Small intestine (tissue), 7 donors: Measurements from ENCODE around the gene NANOS2. TPM values are rescaled to one million over a fixed set of nuclear protein-coding genes. Genes with fewer than 3 reads are reported as not detected.

Experiments
- DNase-seq, 2 donors: peaks; one replicate each; pipeline versions ENCODE4 v3.0.0 to v3.0.0-alpha.2; 2013
- FAIRE-seq: peaks from 2 replicates; lab custom pipeline; 2012; peaks lifted over from hg19 to GRCh38; lab: Jason Lieb, UNC
- H3K27ac ChIP-seq, 3 donors: one replicate each; pipeline ENCODE4 v1.5.1; 2013; ENCODE audit warnings: low read length in 2 of 3, mild to moderate bottlenecking in 2 of 3, control low read depth in 1 of 3, inconsistent platforms in 1 of 3, low read depth in 1 of 3, moderate library complexity in 1 of 3
- H3K27me3 ChIP-seq, 3 donors: one replicate each; pipeline ENCODE4 v1.6.1; 2013; ENCODE audit warnings: low read length in 3 of 3, inconsistent platforms in 1 of 3; ENCODE audit not compliant: control insufficient read depth in 3 of 3, insufficient read depth in 3 of 3
- H3K36me3 ChIP-seq, 3 donors: one replicate each; pipeline ENCODE4 v1.6.1; 2013; ENCODE audit warnings: low read length in 3 of 3, inconsistent platforms in 1 of 3, low read depth in 1 of 3, mild to moderate bottlenecking in 1 of 3, moderate library complexity in 1 of 3; ENCODE audit not compliant: control insufficient read depth in 3 of 3, insufficient read depth in 2 of 3
- H3K4me1 ChIP-seq, 3 donors: one replicate each; pipeline ENCODE4 v1.6.1; 2013; ENCODE audit warnings: low read length in 2 of 3, inconsistent platforms in 1 of 3, low read depth in 1 of 3, mild to moderate bottlenecking in 1 of 3, moderate library complexity in 1 of 3; ENCODE audit not compliant: control insufficient read depth in 3 of 3, insufficient read depth in 2 of 3
- H3K4me3 ChIP-seq, 3 donors: one replicate each; pipeline ENCODE4 v1.5.1; 2013; ENCODE audit warnings: low read length in 3 of 3, control low read depth in 1 of 3, inconsistent platforms in 1 of 3, low read depth in 1 of 3, mild to moderate bottlenecking in 1 of 3, moderate library complexity in 1 of 3
- H3K9me3 ChIP-seq, 2 donors: one replicate each; pipeline ENCODE4 v1.6.1; 2013; ENCODE audit warnings: low read depth in 1 of 2, low read length in 1 of 2; ENCODE audit not compliant: control insufficient read depth in 2 of 2, insufficient read depth in 1 of 2
- WGBS, 3 donors: extraction: QIAGEN DNeasy Blood & Tissue Kit; methylation state at CpG; one replicate each; pipeline ENCODE4 v1.1.7; 2013; 5-methylcytosine and 5-hydroxymethylcytosine counted together
- polyA plus RNA-seq, 4 donors: library from polyadenylated mRNA; stranded (reverse) in 3 of 4; unstranded in 1 of 4; fragments of 200-250 nt in 3 of 4; fragments of 120-200 nt in 1 of 4; gene quantifications; one replicate each; pipeline versions ENCODE4 v1.2.1 to v1.2.3, GENCODE V29; 2013
- donor health status: healthy with polysubstance abuse.
- donor health status: control.
- donor health status: control.
- donor health status: Bipolar disorder and iron deficiency.
- donor health status: healthy.

NANOS2 gene
- polyA plus RNA-seq, 4 donors = not detected

- peaks cover 0 to 5% (median 2%) of the 10 kb centered on the region in 3 donors for H3K36me3 ChIP-seq
- no peak overlapping the region for H3K4me3 ChIP-seq
- no peak for DNase-seq
- WGBS, 3 donors = 67 to 80% (median 70%) methylated on average over 8 of the region's 8 CpGs
- peak overlapping the region in 1 of 3 donors; percentile 70 for H3K27ac ChIP-seq
- no peak for FAIRE-seq
- peaks cover 2 to 69% (median 6%) of the 10 kb centered on the region in 3 donors for H3K4me1 ChIP-seq
- no peaks in the 10 kb centered on the region for H3K27me3 ChIP-seq
- H3K9me3 ChIP-seq = no peaks in the 10 kb centered on the region
Observed at GRCh38 chr19:45879055-45879454, 35.5 kb downstream of the NANOS2 start.

DNA sequence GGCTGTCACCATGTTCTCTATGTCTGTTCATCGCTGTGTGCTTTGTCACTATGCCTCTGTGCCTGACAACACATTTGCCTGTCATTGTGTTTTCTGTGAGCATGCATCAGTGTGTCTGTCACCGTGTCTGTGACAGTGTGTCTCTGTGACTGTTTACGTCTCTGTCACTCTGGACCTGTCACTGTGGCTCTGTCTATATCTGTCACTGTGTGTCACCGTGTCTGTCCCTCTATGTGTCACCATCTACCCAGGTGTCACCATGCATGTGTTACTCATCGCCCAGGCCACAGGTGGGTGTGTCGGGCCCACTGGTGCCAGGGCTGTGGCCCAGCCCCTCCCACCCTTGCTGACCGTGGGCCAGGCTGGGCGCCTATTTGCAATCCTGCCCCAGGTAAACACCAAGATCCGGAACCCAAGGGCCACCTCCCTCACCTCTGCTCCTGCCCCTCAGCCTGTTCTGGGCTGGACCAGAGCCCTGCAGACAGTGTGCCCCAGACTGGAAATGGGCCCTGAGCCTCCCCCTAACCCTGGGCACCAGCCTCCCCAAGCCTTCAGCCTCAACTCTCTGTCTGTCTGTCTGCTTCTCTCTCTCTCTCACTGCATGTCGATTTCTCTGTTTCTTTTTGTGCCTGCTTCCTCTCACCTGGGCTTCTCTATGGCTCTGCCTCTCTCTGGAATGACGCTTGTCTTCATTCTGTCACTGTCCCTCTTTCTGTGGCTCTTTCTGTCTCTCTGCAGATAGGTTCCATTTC is 36.4 kb downstream of the NANOS2 start:
- no peaks in the 10 kb centered on the region for H3K27me3 ChIP-seq
- no peak overlapping the region for H3K4me3 ChIP-seq
- peak overlapping the region; percentile 56 to 74 (median 70) for H3K27ac ChIP-seq
- peaks cover 0 to 7% (median 2%) of the 10 kb centered on the region in 3 donors for H3K36me3 ChIP-seq
- no peaks in the 10 kb centered on the region for H3K9me3 ChIP-seq
- FAIRE-seq (no peak), DNase-seq (peak; percentile 54 to 84)
- H3K4me1 ChIP-seq = peaks cover 0 to 70% (median 3%) of the 10 kb centered on the region in 3 donors
- WGBS, 3 donors = 24 to 60% (median 38%) methylated on average over 11 of the region's 11 CpGs

DNA sequence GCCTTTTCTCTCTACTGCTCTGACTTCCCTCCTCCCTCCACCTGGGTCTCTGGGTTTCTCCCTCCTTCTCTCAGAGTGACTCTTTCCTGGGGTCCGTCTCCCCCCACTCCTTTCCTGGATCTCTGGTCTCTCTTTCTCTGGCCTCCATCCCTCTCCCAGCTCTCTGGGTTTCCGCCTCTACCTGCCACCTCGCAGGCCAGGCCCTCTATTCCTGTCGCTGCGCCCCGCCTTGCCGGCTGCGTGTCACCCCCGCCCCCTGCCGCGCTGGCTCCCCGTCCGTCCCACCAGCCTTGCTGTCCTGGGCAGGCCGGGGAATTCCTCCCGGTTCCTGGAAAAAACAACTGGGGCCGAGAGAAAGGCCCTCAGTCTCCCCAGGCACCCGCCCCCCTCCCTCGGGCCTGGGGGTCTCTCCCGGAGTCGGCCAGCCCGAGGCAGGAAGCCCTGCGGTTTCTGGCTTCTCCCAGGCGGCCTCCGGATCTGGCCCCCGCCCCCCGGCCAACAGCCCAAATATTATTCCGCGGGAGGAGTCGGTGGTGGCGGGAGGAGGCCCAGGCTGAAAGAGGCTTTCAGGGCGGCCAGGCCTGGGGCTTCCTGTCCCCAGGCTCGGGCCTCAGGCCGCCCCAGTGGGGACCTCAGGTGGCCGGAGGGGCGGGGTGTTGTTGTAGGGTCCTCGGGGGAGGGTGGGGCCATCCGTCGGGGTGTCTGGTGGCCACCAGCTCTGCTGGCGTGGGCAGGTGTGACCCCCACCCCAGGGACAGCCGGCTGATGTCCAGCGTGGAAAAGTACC is 38.0 kb downstream of the NANOS2 start:
- H3K36me3 ChIP-seq = peaks cover 0 to 23% (median 2%) of the 10 kb centered on the region in 3 donors
- DNase-seq (peak; percentile 34 to 78), FAIRE-seq (no peak)
- WGBS, 3 donors = 10 to 13% (median 12%) methylated on average over 37 to 41 of the region's 41 CpGs
- no peaks in the 10 kb centered on the region for H3K9me3 ChIP-seq
- peaks cover 0 to 60% (median 3%) of the 10 kb centered on the region in 3 donors for H3K4me1 ChIP-seq
- H3K4me3 ChIP-seq = peak overlapping the region in 2 of 3 donors; percentile 14 to 31
- H3K27ac ChIP-seq = peak overlapping the region; percentile 52 to 74 (median 70)
- H3K27me3 ChIP-seq = no peaks in the 10 kb centered on the region

DNA sequence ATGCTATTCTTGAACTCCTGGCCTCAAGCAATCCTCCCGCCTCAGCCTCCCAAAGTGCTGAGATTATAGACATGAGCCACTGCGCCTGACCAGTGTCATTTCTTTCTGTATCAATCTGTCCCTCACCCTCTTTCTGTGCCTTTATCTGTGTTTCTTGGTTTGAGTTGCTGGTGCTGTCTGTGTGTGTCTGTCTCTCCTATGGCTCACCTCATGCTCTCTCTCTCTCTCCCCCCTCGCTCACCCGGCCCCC is 38.5 kb downstream of the NANOS2 start:
- Histone ChIP-seq H3K27me3 (no peaks in the 10 kb centered on the region), H3K36me3 (peaks cover 0 to 23% (median 2%) of the 10 kb centered on the region in 3 donors), H3K4me1 (peaks cover 0 to 54% (median 3%) of the 10 kb centered on the region in 3 donors), H3K4me3 (peak overlapping the region in 1 of 3 donors; percentile 31), H3K9me3 (no peaks in the 10 kb centered on the region), H3K27ac (peak overlapping the region; percentile 41 to 70 (median 52))
- FAIRE-seq (no peak), DNase-seq (no peak)
- WGBS, 3 donors = 45 to 51% (median 46%) methylated on average over 4 of the region's 4 CpGs

DNA sequence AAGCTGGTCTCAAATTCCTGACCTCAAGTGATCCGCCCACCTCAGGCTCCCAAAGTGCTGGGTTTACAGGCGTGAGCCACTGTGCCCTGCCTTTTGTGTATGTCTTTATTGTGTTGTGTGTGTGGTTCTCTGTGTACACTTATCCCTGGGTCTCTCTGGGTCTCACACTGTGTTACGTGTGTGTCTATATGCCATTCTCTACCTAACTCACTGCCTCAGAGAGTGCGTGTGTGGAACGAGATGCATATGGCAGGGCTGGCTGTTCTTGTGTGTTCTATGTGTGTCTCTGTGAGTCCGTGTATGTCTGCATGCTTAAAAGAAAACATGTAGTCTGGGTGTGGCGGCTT is 40.0 kb downstream of the NANOS2 start:
- H3K27ac ChIP-seq = no peak overlapping the region
- FAIRE-seq (no peak), DNase-seq (no peak)
- H3K4me1 ChIP-seq = peaks cover 0 to 48% (median 3%) of the 10 kb centered on the region in 3 donors
- no peak overlapping the region for H3K4me3 ChIP-seq
- H3K36me3 ChIP-seq = peaks cover 0 to 28% (median 2%) of the 10 kb centered on the region in 3 donors
- no peaks in the 10 kb centered on the region for H3K9me3 ChIP-seq
- WGBS, 3 donors = 87 to 89% (median 87%) methylated on average over 7 of the region's 7 CpGs
- H3K27me3 ChIP-seq = no peaks in the 10 kb centered on the region

GRCh38 chr19:45873219-45873772 is 41.3 kb downstream of the NANOS2 start:
- DNase-seq (no peak), FAIRE-seq (no peak)
- WGBS, 3 donors = 88 to 89% (median 88%) methylated on average over 7 of the region's 7 CpGs
- no peaks in the 10 kb centered on the region for H3K9me3 ChIP-seq
- H3K27me3 ChIP-seq = no peaks in the 10 kb centered on the region
- no peak overlapping the region for H3K27ac ChIP-seq
- peaks cover 0 to 28% (median 2%) of the 10 kb centered on the region in 3 donors for H3K36me3 ChIP-seq
- peaks cover 0 to 37% (median 3%) of the 10 kb centered on the region in 3 donors for H3K4me1 ChIP-seq
- H3K4me3 ChIP-seq = no peak overlapping the region

DNA sequence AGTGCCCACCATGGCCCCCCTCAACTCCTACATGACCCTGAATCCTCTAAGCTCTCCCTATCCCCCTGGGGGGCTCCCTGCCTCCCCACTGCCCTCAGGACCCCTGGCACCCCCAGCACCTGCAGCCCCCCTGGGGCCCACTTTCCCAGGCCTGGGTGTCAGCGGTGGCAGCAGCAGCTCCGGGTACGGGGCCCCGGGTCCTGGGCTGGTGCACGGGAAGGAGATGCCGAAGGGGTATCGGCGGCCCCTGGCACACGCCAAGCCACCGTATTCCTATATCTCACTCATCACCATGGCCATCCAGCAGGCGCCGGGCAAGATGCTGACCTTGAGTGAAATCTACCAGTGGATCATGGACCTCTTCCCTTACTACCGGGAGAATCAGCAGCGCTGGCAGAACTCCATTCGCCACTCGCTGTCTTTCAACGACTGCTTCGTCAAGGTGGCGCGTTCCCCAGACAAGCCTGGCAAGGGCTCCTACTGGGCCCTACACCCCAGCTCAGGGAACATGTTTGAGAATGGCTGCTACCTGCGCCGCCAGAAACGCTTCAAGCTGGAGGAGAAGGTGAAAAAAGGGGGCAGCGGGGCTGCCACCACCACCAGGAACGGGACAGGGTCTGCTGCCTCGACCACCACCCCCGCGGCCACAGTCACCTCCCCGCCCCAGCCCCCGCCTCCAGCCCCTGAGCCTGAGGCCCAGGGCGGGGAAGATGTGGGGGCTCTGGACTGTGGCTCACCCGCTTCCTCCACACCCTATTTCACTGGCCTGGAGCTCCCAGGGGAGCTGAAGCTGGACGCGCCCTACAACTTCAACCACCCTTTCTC is 42.3 kb downstream of the NANOS2 start:
- no peak for DNase-seq
- Histone ChIP-seq H3K27ac (no peak overlapping the region), H3K36me3 (peaks cover 0 to 35% (median 2%) of the 10 kb centered on the region in 3 donors), H3K4me3 (no peak overlapping the region), H3K27me3 (no peaks in the 10 kb centered on the region), H3K9me3 (no peaks in the 10 kb centered on the region), H3K4me1 (peaks cover 0 to 27% (median 3%) of the 10 kb centered on the region in 3 donors)
- 94% methylated on average over 31 to 34 of the region's 34 CpGs for WGBS, 3 donors
- FAIRE-seq = no peak

- FAIRE-seq (no peak), DNase-seq (no peak)
- H3K4me1 ChIP-seq = peaks cover 0 to 21% (median 0%) of the 10 kb centered on the region in 3 donors
- no peaks in the 10 kb centered on the region for H3K9me3 ChIP-seq
- WGBS, 3 donors = 76 to 80% (median 80%) methylated on average over 5 of the region's 5 CpGs
- H3K4me3 ChIP-seq = no peak overlapping the region
- no peak overlapping the region for H3K27ac ChIP-seq
- peaks cover 0 to 35% (median 0%) of the 10 kb centered on the region in 3 donors for H3K36me3 ChIP-seq
- no peaks in the 10 kb centered on the region for H3K27me3 ChIP-seq
Observed at GRCh38 chr19:45870798-45871197, 43.8 kb downstream of the NANOS2 start.
